Skeletal muscle tissue (tissue), 4 donors: ENCODE data around the gene FAM111A. TPM values are rescaled to one million over a fixed set of nuclear protein-coding genes. Genes with fewer than 3 reads are reported as not detected.

Source experiments
- H3K27ac ChIP-seq: one replicate; pipeline ENCODE4 v1.7.0; 2013; ENCODE audit warnings: mild to moderate bottlenecking, low read depth, low read length, inconsistent platforms
- H3K27me3 ChIP-seq, 3 donors: one replicate each; pipeline ENCODE4 v1.7.0; 2013; ENCODE audit warnings: low read length in 3 of 3; ENCODE audit not compliant: control insufficient read depth in 3 of 3, insufficient read depth in 3 of 3
- H3K36me3 ChIP-seq, 3 donors: one replicate each; pipeline ENCODE4 v1.7.0; 2013; ENCODE audit warnings: low read length in 3 of 3; ENCODE audit not compliant: control insufficient read depth in 3 of 3, insufficient read depth in 3 of 3
- H3K4me1 ChIP-seq, 3 donors: one replicate each; pipeline ENCODE4 v1.7.0; 2013; ENCODE audit warnings: low read length in 3 of 3, mild to moderate bottlenecking in 3 of 3; ENCODE audit not compliant: control insufficient read depth in 3 of 3, insufficient read depth in 3 of 3
- H3K4me3 ChIP-seq, 3 donors: one replicate each; pipeline ENCODE4 v1.7.0; 2013; ENCODE audit warnings: low read length in 3 of 3
- H3K9ac ChIP-seq, 3 donors: one replicate each; pipeline ENCODE4 v1.7.0; 2013; ENCODE audit warnings: low read length in 3 of 3, mild to moderate bottlenecking in 3 of 3, moderate library complexity in 2 of 3, low read depth in 1 of 3
- H3K9me3 ChIP-seq, 3 donors: one replicate each; pipeline ENCODE4 v1.7.0; 2013; ENCODE audit warnings: low read length in 3 of 3; ENCODE audit not compliant: control insufficient read depth in 3 of 3
- total RNA-seq: library from RNA; depleted of rRNA; stranded (reverse); fragments of >200 nt; gene quantifications from one replicate; pipeline ENCODE4 v1.2.3, GENCODE V29; 2014
- donor health status: Osteomylitis.

FAM111A gene
- total RNA-seq, 1 donor from 2014 or later = 17.2 TPM

DNA sequence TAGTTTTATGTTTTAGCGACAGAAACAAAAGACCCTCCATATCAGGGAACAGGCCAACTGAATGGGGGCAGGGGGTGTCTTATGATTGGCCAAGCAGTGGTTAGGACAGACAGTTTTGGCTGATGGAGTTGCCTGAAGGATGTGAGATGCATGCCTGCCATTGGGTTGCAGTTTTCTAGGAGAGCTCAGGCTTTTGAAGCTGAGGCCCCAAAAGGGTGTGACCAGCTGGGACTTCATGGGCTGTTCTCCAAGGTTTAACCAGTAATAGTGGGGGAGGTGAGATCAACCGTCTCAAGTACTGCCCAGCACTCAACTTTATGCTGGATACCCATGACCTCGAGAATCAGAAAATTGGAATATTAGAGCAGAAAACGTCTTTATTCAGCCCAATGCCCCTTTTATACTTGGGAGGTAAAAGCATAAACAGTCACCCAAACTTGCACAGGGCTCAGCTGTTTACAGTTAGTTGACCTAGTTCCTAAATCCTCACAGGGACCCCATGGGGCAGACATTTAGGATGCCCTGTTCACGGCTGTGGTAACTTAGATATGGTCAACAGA is 42.8 kb downstream of the FAM111A start:
- H3K4me3 ChIP-seq = no peak overlapping the region
- peaks cover 0 to 14% (median 5%) of the 10 kb centered on the region in 3 donors for H3K27me3 ChIP-seq
- no peak overlapping the region for H3K9ac ChIP-seq
- H3K4me1 ChIP-seq = peaks cover 4 to 14% (median 9%) of the 10 kb centered on the region in 3 donors
- H3K9me3 ChIP-seq = no peaks in the 10 kb centered on the region
- peaks cover 0 to 5% (median 0%) of the 10 kb centered on the region in 3 donors for H3K36me3 ChIP-seq
- H3K27ac ChIP-seq = no peak overlapping the region

GRCh38 chr11:59186130-59186594 is 43.5 kb downstream of the FAM111A start:
- peaks cover 4 to 14% (median 9%) of the 10 kb centered on the region in 3 donors for H3K4me1 ChIP-seq
- no peak overlapping the region for H3K27ac ChIP-seq
- peaks cover 0 to 14% (median 5%) of the 10 kb centered on the region in 3 donors for H3K27me3 ChIP-seq
- H3K36me3 ChIP-seq = peaks cover 0 to 5% (median 0%) of the 10 kb centered on the region in 3 donors
- no peak overlapping the region for H3K4me3 ChIP-seq
- no peak overlapping the region for H3K9ac ChIP-seq
- H3K9me3 ChIP-seq = no peaks in the 10 kb centered on the region

DNA sequence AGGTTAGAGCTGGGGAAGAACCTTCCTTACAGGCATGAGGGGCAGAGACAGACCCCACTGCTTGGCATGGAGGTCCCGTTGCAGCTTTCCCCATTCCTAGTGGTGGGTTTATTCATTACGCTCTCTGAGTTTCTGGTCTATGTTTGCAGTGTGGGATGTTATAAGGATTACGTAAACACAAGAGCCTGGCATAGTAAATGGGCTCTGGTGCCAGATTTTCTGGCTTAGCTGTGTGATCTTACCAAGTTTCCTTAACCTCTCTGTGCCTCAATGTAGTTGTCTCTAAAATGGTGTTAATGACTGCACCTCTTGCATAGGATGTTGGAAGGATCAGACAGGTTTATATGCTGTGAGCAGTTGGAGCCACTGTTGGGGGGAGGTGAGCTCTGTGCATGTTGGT is 44.4 kb downstream of the FAM111A start:
- H3K4me3 ChIP-seq = no peak overlapping the region
- peaks cover 4 to 14% (median 9%) of the 10 kb centered on the region in 3 donors for H3K4me1 ChIP-seq
- no peak overlapping the region for H3K9ac ChIP-seq
- H3K27ac ChIP-seq = no peak overlapping the region
- peaks cover 0 to 5% (median 0%) of the 10 kb centered on the region in 3 donors for H3K36me3 ChIP-seq
- H3K9me3 ChIP-seq = no peaks in the 10 kb centered on the region
- peaks cover 0 to 14% (median 5%) of the 10 kb centered on the region in 3 donors for H3K27me3 ChIP-seq

GRCh38 chr11:59187587-59187986 is 44.9 kb downstream of the FAM111A start:
- Histone ChIP-seq H3K4me1 (peaks cover 4 to 14% (median 9%) of the 10 kb centered on the region in 3 donors), H3K27ac (no peak overlapping the region), H3K36me3 (peaks cover 0 to 2% (median 0%) of the 10 kb centered on the region in 3 donors), H3K27me3 (peaks cover 0 to 14% (median 5%) of the 10 kb centered on the region in 3 donors), H3K4me3 (no peak overlapping the region), H3K9ac (no peak overlapping the region), H3K9me3 (no peaks in the 10 kb centered on the region)

- peaks cover 0 to 14% (median 5%) of the 10 kb centered on the region in 3 donors for H3K27me3 ChIP-seq
- H3K4me1 ChIP-seq = peaks cover 4 to 10% (median 9%) of the 10 kb centered on the region in 3 donors
- H3K36me3 ChIP-seq = no peaks in the 10 kb centered on the region
- no peak overlapping the region for H3K9ac ChIP-seq
- no peaks in the 10 kb centered on the region for H3K9me3 ChIP-seq
- no peak overlapping the region for H3K27ac ChIP-seq
- no peak overlapping the region for H3K4me3 ChIP-seq
Measured at GRCh38 chr11:59188954-59189353, 46.3 kb downstream of the FAM111A start.

- no peak overlapping the region for H3K9ac ChIP-seq
- peaks cover 0 to 12% (median 5%) of the 10 kb centered on the region in 3 donors for H3K27me3 ChIP-seq
- no peaks in the 10 kb centered on the region for H3K36me3 ChIP-seq
- peaks cover 4 to 9% (median 8%) of the 10 kb centered on the region in 3 donors for H3K4me1 ChIP-seq
- H3K4me3 ChIP-seq = no peak overlapping the region
- no peak overlapping the region for H3K27ac ChIP-seq
- H3K9me3 ChIP-seq = no peaks in the 10 kb centered on the region
Measured at GRCh38 chr11:59189986-59190385, 47.3 kb downstream of the FAM111A start.

- Histone ChIP-seq H3K36me3 (no peaks in the 10 kb centered on the region), H3K27ac (no peak overlapping the region), H3K9ac (no peak overlapping the region), H3K9me3 (no peaks in the 10 kb centered on the region), H3K4me1 (peaks cover 3 to 9% (median 4%) of the 10 kb centered on the region in 3 donors), H3K27me3 (peaks cover 0 to 12% (median 5%) of the 10 kb centered on the region in 3 donors), H3K4me3 (no peak overlapping the region)
Measured at GRCh38 chr11:59191095-59191494, 48.4 kb downstream of the FAM111A start.

DNA sequence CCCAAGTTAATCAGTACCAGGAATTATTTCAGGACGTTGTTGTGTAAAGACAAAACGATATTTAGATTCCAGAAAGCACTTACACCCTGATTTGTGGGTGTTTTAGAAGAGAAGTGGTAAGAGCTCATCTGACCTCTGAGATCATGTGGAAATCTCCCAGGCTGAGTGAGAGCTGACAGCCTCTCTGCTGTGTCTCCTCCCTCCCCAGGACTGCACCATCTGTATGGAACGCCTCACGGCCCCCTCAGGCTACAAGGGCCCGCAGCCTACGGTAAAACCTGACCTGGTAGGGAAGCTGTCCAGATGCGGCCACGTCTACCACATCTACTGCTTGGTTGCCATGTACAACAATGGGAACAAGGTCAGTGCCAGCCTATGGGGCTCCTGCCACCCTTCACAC is 49.2 kb downstream of the FAM111A start:
- no peaks in the 10 kb centered on the region for H3K9me3 ChIP-seq
- H3K27me3 ChIP-seq = peaks cover 0 to 9% (median 5%) of the 10 kb centered on the region in 3 donors
- no peak overlapping the region for H3K9ac ChIP-seq
- H3K27ac ChIP-seq = no peak overlapping the region
- no peaks in the 10 kb centered on the region for H3K36me3 ChIP-seq
- peaks cover 3 to 6% (median 3%) of the 10 kb centered on the region in 3 donors for H3K4me1 ChIP-seq
- no peak overlapping the region for H3K4me3 ChIP-seq

GRCh38 chr11:59192446-59193020 is 49.9 kb downstream of the FAM111A start:
- H3K9me3 ChIP-seq = no peaks in the 10 kb centered on the region

GRCh38 chr11:59193587-59194130 is 51.0 kb downstream of the FAM111A start:
- Histone ChIP-seq H3K27me3 (no peaks in the 10 kb centered on the region), H3K27ac (no peak overlapping the region), H3K36me3 (no peaks in the 10 kb centered on the region), H3K9ac (no peak overlapping the region), H3K9me3 (no peaks in the 10 kb centered on the region), H3K4me1 (peaks cover 5 to 9% (median 7%) of the 10 kb centered on the region in 3 donors), H3K4me3 (no peak overlapping the region)

More at GRCh38 chr11:59192446-59193020, 49.9 kb downstream of the FAM111A start:
- Histone ChIP-seq H3K4me1 (peaks cover 0 to 4% (median 3%) of the 10 kb centered on the region in 3 donors), H3K9ac (no peak overlapping the region), H3K27me3 (peaks cover 0 to 3% (median under 1%) of the 10 kb centered on the region in 3 donors), H3K36me3 (no peaks in the 10 kb centered on the region), H3K4me3 (no peak overlapping the region), H3K27ac (no peak overlapping the region)
